H1 (cell line): ENCODE measurements around the gene CDH16. TPM values are rescaled to one million over a fixed set of nuclear protein-coding genes. Genes with fewer than 3 reads are reported as not detected.

ENCODE experiments used
- CTCF ChIA-PET: fragments of 300-600 bp; sonication (Branson Sonifier 250); formaldehyde crosslinking; loops from one replicate; lab custom pipeline; 2021; ENCODE audit not compliant: partially characterized antibody; lab: Charles Lee
- POLR2A ChIA-PET: fragments of 300-600 bp; sonication (Branson Sonifier 250); formaldehyde crosslinking; loops from one replicate; lab custom pipeline; 2021; ENCODE audit warnings: inconsistent platforms; ENCODE audit not compliant: partially characterized antibody; lab: Charles Lee
- DNase-seq, 2 experiments: peaks; one replicate each; pipeline versions ENCODE4 v3.0.0 to v3.0.0-alpha.2; 2010 to 2022; ENCODE audit warnings: low spot score in 2 of 2, low read depth in 1 of 2, mixed read lengths in 1 of 2
- FAIRE-seq: peaks from 2 replicates; lab custom pipeline; 2011; peaks lifted over from hg19 to GRCh38; lab: Jason Lieb, UNC
- H2AFZ ChIP-seq: 2 replicates; pipeline ENCODE4 v1.8.1; 2012; ENCODE audit warnings: low read length, inconsistent platforms
- H2AK5ac ChIP-seq: 2 replicates; pipeline ENCODE4 v1.6.1; 2013; ENCODE audit warnings: low read depth, low read length
- H2BK120ac ChIP-seq: replicated peaks from 2 replicates; pipeline ENCODE3; 2013; ENCODE audit warnings: low read depth, low read length, inconsistent platforms
- H2BK12ac ChIP-seq: 2 replicates; pipeline ENCODE4 v1.6.1; 2013; ENCODE audit warnings: low read depth, low read length
- H2BK15ac ChIP-seq: 2 replicates; pipeline ENCODE4 v1.6.1; 2013; ENCODE audit warnings: low read length
- H2BK20ac ChIP-seq: 2 replicates; pipeline ENCODE4 v1.6.1; 2013; ENCODE audit warnings: low read length
- H2BK5ac ChIP-seq: 2 replicates; pipeline ENCODE4 v1.6.1; 2013; ENCODE audit warnings: low read depth, low read length
- H3K14ac ChIP-seq: 2 replicates; pipeline ENCODE4 v1.6.1; 2013; ENCODE audit warnings: inconsistent platforms; ENCODE audit not compliant: insufficient read length
- H3K18ac ChIP-seq: 2 replicates; pipeline ENCODE4 v1.6.1; 2013; ENCODE audit warnings: low read length; ENCODE audit errors: extremely low read depth
- H3K23ac ChIP-seq: 2 replicates; pipeline ENCODE4 v1.6.1; 2013; ENCODE audit warnings: inconsistent platforms; ENCODE audit not compliant: insufficient read length
- H3K23me2 ChIP-seq: 2 replicates; pipeline ENCODE4 v1.6.1; 2013; ENCODE audit warnings: low read depth, low read length
- H3K27ac ChIP-seq: 2 replicates; pipeline ENCODE4 v1.6.1; 2011; ENCODE audit warnings: low read depth, low read length, inconsistent platforms
- H3K27me3 ChIP-seq, 4 experiments: replicated peaks in 1 of 4; 1 replicate in 1 of 4; 2 replicates in 3 of 4; pipeline versions ENCODE4 v1.6.1 to v1.8.1; 2011 to 2013; ENCODE audit warnings: low read length in 3 of 4, mild to moderate bottlenecking in 3 of 4, inconsistent platforms in 2 of 4, mixed read lengths in 2 of 4, moderate library complexity in 1 of 4; ENCODE audit not compliant: control insufficient read depth in 3 of 4, insufficient read depth in 3 of 4; ENCODE audit errors: extremely low read depth in 1 of 4
- H3K36me3 ChIP-seq, 4 experiments: 2 replicates each; pipeline versions ENCODE4 v1.6.1 to v1.8.1; 2011 to 2013; ENCODE audit warnings: mild to moderate bottlenecking in 4 of 4, low read length in 3 of 4, moderate library complexity in 2 of 4, control low read depth in 1 of 4, inconsistent platforms in 1 of 4; ENCODE audit not compliant: insufficient read depth in 4 of 4, control insufficient read depth in 2 of 4
- H3K4ac ChIP-seq: replicated peaks from 2 replicates; pipeline ENCODE3; 2013; ENCODE audit warnings: low read length, low read depth, mixed read lengths, inconsistent platforms; ENCODE audit not compliant: insufficient read length
- H3K4me1 ChIP-seq, 4 experiments: replicated peaks in 1 of 4; 1 replicate in 1 of 4; 2 replicates in 3 of 4; pipeline versions ENCODE4 v1.6.1 to v1.8.1; 2011 to 2013; ENCODE audit warnings: low read length in 3 of 4, inconsistent platforms in 2 of 4, mixed read lengths in 1 of 4; ENCODE audit not compliant: insufficient read depth in 4 of 4, control insufficient read depth in 3 of 4
- H3K4me2 ChIP-seq, 2 experiments: 2 replicates each; pipeline versions ENCODE4 v1.6.1 to v1.8.1; 2011 to 2013; ENCODE audit warnings: low read depth in 2 of 2, low read length in 2 of 2, control low read depth in 1 of 2, inconsistent platforms in 1 of 2, mild to moderate bottlenecking in 1 of 2; ENCODE audit not compliant: insufficient read depth in 1 of 2
- H3K4me3 ChIP-seq, 4 experiments: fragments of 200-600, 300-600 bp in 1 of 4; sonication (generic), shearing (Covaris generic), sonication (Bioruptor Twin) in 1 of 4; 2 replicates each; pipeline versions ENCODE4 v1.5.1 to v1.8.1; 2011 to 2016; ENCODE audit warnings: low read length in 4 of 4, low read depth in 3 of 4, control low read depth in 2 of 4, inconsistent platforms in 2 of 4, mild to moderate bottlenecking in 2 of 4, mixed read lengths in 1 of 4, moderate library complexity in 1 of 4; ENCODE audit not compliant: insufficient read depth in 2 of 4; ENCODE audit errors: extremely low read depth in 1 of 4
- H3K56ac ChIP-seq: replicated peaks from 2 replicates; pipeline ENCODE3; 2013; ENCODE audit warnings: low read depth, mild to moderate bottlenecking, mixed read lengths, low read length, inconsistent platforms; ENCODE audit not compliant: insufficient read length
- H3K79me1 ChIP-seq: 2 replicates; pipeline ENCODE4 v1.6.1; 2013; ENCODE audit warnings: low read depth, low read length, control low read depth
- H3K79me2 ChIP-seq, 2 experiments: 2 replicates each; pipeline versions ENCODE4 v1.6.1 to v1.8.1; 2012 to 2013; ENCODE audit warnings: low read length in 2 of 2, mild to moderate bottlenecking in 2 of 2, inconsistent platforms in 1 of 2; ENCODE audit not compliant: insufficient read depth in 2 of 2, control insufficient read depth in 1 of 2
- H3K9ac ChIP-seq, 4 experiments: replicated peaks in 1 of 4; 1 replicate in 1 of 4; 2 replicates in 3 of 4; pipeline versions ENCODE4 v1.6.1 to v1.8.1; 2011 to 2013; ENCODE audit warnings: low read depth in 3 of 4, low read length in 3 of 4, control low read depth in 2 of 4, mild to moderate bottlenecking in 2 of 4, moderate library complexity in 2 of 4, inconsistent platforms in 1 of 4; ENCODE audit errors: extremely low read depth in 1 of 4
- H3K9me3 ChIP-seq, 2 experiments: 2 replicates each; pipeline versions ENCODE4 v1.6.1 to v1.8.1; 2012 to 2013; ENCODE audit warnings: mild to moderate bottlenecking in 2 of 2, moderate library complexity in 2 of 2, control low read depth in 1 of 2, inconsistent platforms in 1 of 2, low read depth in 1 of 2, low read length in 1 of 2, mixed read lengths in 1 of 2; ENCODE audit not compliant: insufficient read depth in 2 of 2
- H4K20me1 ChIP-seq, 2 experiments: replicated peaks in 1 of 2; 2 replicates each; pipeline versions ENCODE3 to v1.8.1; 2011 to 2013; ENCODE audit warnings: inconsistent platforms in 2 of 2, low read length in 2 of 2, mild to moderate bottlenecking in 1 of 2; ENCODE audit not compliant: insufficient read depth in 2 of 2, control insufficient read depth in 1 of 2
- H4K5ac ChIP-seq: 2 replicates; pipeline ENCODE4 v1.6.1; 2013; ENCODE audit warnings: low read length, low read depth, mixed read lengths, inconsistent platforms; ENCODE audit not compliant: insufficient read length
- H4K8ac ChIP-seq: 2 replicates; pipeline ENCODE4 v1.8.0; 2013; ENCODE audit warnings: mild to moderate bottlenecking, moderate library complexity, low read length, inconsistent platforms; ENCODE audit not compliant: insufficient read depth; ENCODE audit errors: extremely low read depth
- H4K91ac ChIP-seq: replicated peaks from 2 replicates; pipeline ENCODE3; 2013; ENCODE audit warnings: low read length, mixed read lengths, inconsistent platforms; ENCODE audit not compliant: insufficient read length
- BRCA1 ChIP-seq: IDR thresholded peaks from 2 replicates; pipeline ENCODE4 v1.6.1; 2012; ENCODE audit warnings: low read depth, low read length, improper control_type of control experiment
- CTCF ChIP-seq, 3 experiments: IDR thresholded peaks; 1 replicate in 2 of 3; 2 replicates in 1 of 3; pipeline versions ENCODE4 v1.5.1 to v1.6.1; 2011; ENCODE audit warnings: low read length in 3 of 3, mild to moderate bottlenecking in 3 of 3, inconsistent platforms in 2 of 3, low read depth in 1 of 3, moderate library complexity in 1 of 3; ENCODE audit not compliant: insufficient read depth in 1 of 3; ENCODE audit errors: control extremely low read depth in 1 of 3
- EGR1 ChIP-seq: IDR thresholded peaks from 2 replicates; pipeline ENCODE4 v1.6.1; 2011; ENCODE audit warnings: low read depth, low read length, borderline replicate concordance
- EZH2 ChIP-seq: fragments of 200-600 bp; sonication (generic); IDR thresholded peaks from 2 replicates; pipeline ENCODE4 v1.7.1; 2012; ENCODE audit warnings: low read depth, mild to moderate bottlenecking, moderate library complexity, low read length, inconsistent platforms; ENCODE audit not compliant: severe bottlenecking
- POU5F1 ChIP-seq: IDR thresholded peaks from 2 replicates; pipeline ENCODE4 v1.6.1; 2011; ENCODE audit warnings: low read depth, mild to moderate bottlenecking, low read length, moderate library complexity
- RAD21 ChIP-seq, 2 experiments: IDR thresholded peaks in 1 of 2; conservative IDR thresholded peaks in 1 of 2; 2 replicates each; pipeline ENCODE4 v1.6.1; 2011; ENCODE audit warnings: low read depth in 2 of 2, low read length in 2 of 2, improper control_type of control experiment in 1 of 2, inconsistent platforms in 1 of 2, mild to moderate bottlenecking in 1 of 2, moderate library complexity in 1 of 2
- SIN3A ChIP-seq, 2 experiments: IDR thresholded peaks in 1 of 2; conservative IDR thresholded peaks in 1 of 2; 2 replicates each; pipeline ENCODE4 v1.6.1; 2011 to 2012; ENCODE audit warnings: low read length in 2 of 2, improper control_type of control experiment in 1 of 2, low read depth in 1 of 2, mild to moderate bottlenecking in 1 of 2
- SP2 ChIP-seq: IDR thresholded peaks from 2 replicates; pipeline ENCODE4 v1.6.1; 2012; ENCODE audit warnings: mild to moderate bottlenecking, low read length, inconsistent platforms
- WGBS, 2 experiments: shearing (Covaris generic) in 1 of 2; methylation state at CpG; one replicate each; pipeline versions ENCODE4 v1.1.6 to v1.1.7; 2013 to 2015; ENCODE audit warnings: low lambda C conversion rate in 2 of 2, mixed read lengths in 2 of 2, inconsistent platforms in 1 of 2, low coverage in 1 of 2, missing lambda C conversion rate in 1 of 2; ENCODE audit not compliant: insufficient replicate concordance in 2 of 2, insufficient coverage in 1 of 2, insufficient read length in 1 of 2; ENCODE audit errors: extremely low coverage in 1 of 2, missing lambda C conversion rate in 1 of 2; 5-methylcytosine and 5-hydroxymethylcytosine counted together
- polyA plus RNA-seq, 7 experiments: library from polyadenylated mRNA; depleted of rRNA in 3 of 7; stranded (reverse) in 5 of 7; unstranded in 2 of 7; fragments of >200 nt in 5 of 7; fragments of 200-250 nt in 2 of 7; gene quantifications; 1 replicate in 5 of 7; 2 replicates in 1 of 7; 4 replicates in 1 of 7; pipeline versions ENCODE4 v1.2.1 to v1.2.3, GENCODE V29; 2011 to 2013; ENCODE audit warnings: missing spikeins in 2 of 7, mixed read lengths in 2 of 7
- total RNA-seq: library from RNA; stranded (reverse); fragmentation: NEBNext Ultra II Directional; extraction: Animal tissue kit (Norgen Biotek cat#: 25700); gene quantifications from 2 replicates; pipeline ENCODE4 v1.2.1, GENCODE V29; 2021

CDH16 gene
- total and polyA plus RNA-seq, 2 of the 8 experiments (the other 6 are each of a cell fraction or from before 2014, with no cell fraction given), result not detected

GRCh38 chr16:66947302-66948065 lies 28.8 kb upstream of the CDH16 start:
- FAIRE-seq, result peak; percentile 99
- Histone ChIP-seq H3K27ac (no peak overlapping the region), H3K4me3 (peak overlapping the region; percentile 23 to 53 (median 27); a peak in 6 of 8 replicates), H3K14ac (no peak overlapping the region), H3K4ac (no peak overlapping the region), H3K56ac (no peak overlapping the region), H2BK20ac (no peak overlapping the region), H4K8ac (no peak overlapping the region), H3K23me2 (peaks cover 2% of the 10 kb centered on the region; the same call in 1 of the 2 replicates), H3K4me1 (peaks cover 0 to 5% (median 1%) of the 10 kb centered on the region in 4 experiments; a peak in 2 of 7 replicates), H2BK120ac (no peak overlapping the region), H2AFZ (no peak overlapping the region), H3K79me2 (no peaks in the 10 kb centered on the region), H3K9me3 (no peaks in the 10 kb centered on the region), H3K18ac (no peak overlapping the region), H2BK5ac (no peak overlapping the region), H3K36me3 (peaks cover under 1 to 10% (median 5%) of the 10 kb centered on the region in 4 experiments; a peak in 4 of 8 replicates), H3K23ac (no peak overlapping the region), H3K27me3 (peaks cover 10 to 34% (median 32%) of the 10 kb centered on the region in 4 experiments), H3K79me1 (no peaks in the 10 kb centered on the region), H4K20me1 (peaks cover 0 to 1% of the 10 kb centered on the region in 2 experiments), H2BK15ac (no peak overlapping the region), H3K4me2 (peak overlapping the region; percentile 77 to 83), H4K5ac (no peak overlapping the region), H4K91ac (no peak overlapping the region), H2BK12ac (no peak overlapping the region), H3K9ac (no peak overlapping the region), H2AK5ac (no peak overlapping the region)
- peak; percentile 59 to 94 for DNase-seq
- WGBS, 2 experiments, result 28% methylated on average over 17 of the region's 23 CpGs; no CpG with 5 or more reads in 1 of the 2 experiments
- ChIA-PET CTCF (interaction anchor here (0.6 to 3.3 kb wide), 7 partner anchors 11 to 371 kb away, joined by 3 to 14 read pairs (median 4); partner anchors contain the start of gene CIAO2B), POLR2A (no interaction called here)
- TF ChIP-seq SIN3A (conservative IDR thresholded peaks at IDR 0.05 in 1 of 2, IDR thresholded peaks at IDR 0.05 in 1 of 2; ENCODE audit: low read depth in 1 of 2, low read length in 2 of 2) (0 out of 4 replicates have a peak, but pooled peaks of 1 of the 2 experiments have one; percentile 43), POU5F1 (no peak), EGR1 (no peak), EZH2 (no peak), RAD21 (IDR thresholded peaks at IDR 0.05 in 1 of 2, conservative IDR thresholded peaks at IDR 0.05 in 1 of 2; ENCODE audit: low read depth in 2 of 2, low read length in 2 of 2) (peak; percentile 76 to 81), CTCF (IDR thresholded peaks at IDR 0.05; ENCODE audit: control extremely low read depth in 1 of 3, insufficient read depth in 1 of 3, low read depth in 1 of 3, low read length in 3 of 3) (peak; percentile 54 to 93 (median 74)), SP2 (no peak), BRCA1 (no peak)
